ENCODE results near the gene FAM177B. TPM values are rescaled to one million over a fixed set of nuclear protein-coding genes. Genes with fewer than 3 reads are reported as not detected.

The FAM177B gene
- total and polyA plus RNA-seq, 2 experiments from 2014 or later = not detected

DNA sequence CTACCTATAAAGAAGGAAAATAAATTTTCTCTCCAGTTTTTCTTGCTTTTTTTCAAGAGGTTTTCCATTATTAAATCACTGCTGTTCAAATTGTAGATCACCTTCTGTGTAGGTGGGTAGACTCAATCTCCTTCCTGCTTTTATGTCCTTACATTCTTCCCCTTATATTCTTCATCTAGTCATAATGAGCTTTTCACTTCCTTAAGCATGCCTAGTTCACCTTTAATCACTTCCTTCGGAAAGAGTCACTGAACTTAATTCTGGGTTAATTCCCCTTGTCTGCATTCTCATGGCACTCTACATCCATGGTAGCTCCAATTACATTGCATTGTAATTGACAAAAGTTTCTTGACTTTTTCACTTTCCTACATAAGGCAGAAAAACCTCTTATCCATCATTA lies 6.1 kb upstream of the FAM177B start:
- no peak overlapping the region for H2AFZ ChIP-seq
- H4K20me1 ChIP-seq (replicated peaks; ENCODE audit: insufficient read depth) = no peaks in the 10 kb centered on the region; the same call in 1 of the 2 replicates
- H3K79me2 ChIP-seq (replicated peaks; ENCODE audit: insufficient read depth) = no peaks in the 10 kb centered on the region
- Mint-ChIP-seq H3K9me3 (no peaks in the 10 kb centered on the region), H3K4me1 (peaks cover 3% of the 10 kb centered on the region; the same call in 2 of the 3 replicates), H3K36me3 (ENCODE audit: low read depth) (peaks cover 41% of the 10 kb centered on the region; the same call in 2 of the 3 replicates), H3K4me3 (no peak overlapping the region), H3K27ac (no peak overlapping the region), H3K27me3 (ENCODE audit: insufficient read depth, low read depth, poor library complexity) (no peaks in the 10 kb centered on the region)
- H3K9me2 ChIP-seq (ENCODE audit: insufficient read depth) = no peaks in the 10 kb centered on the region
- H3K4me2 ChIP-seq = no peak overlapping the region
- H3K4me1 ChIP-seq (ENCODE audit: insufficient read depth) = peaks cover 6% of the 10 kb centered on the region; the same call in 1 of the 2 replicates
- no peaks in the 10 kb centered on the region for H3K27me3 ChIP-seq (ENCODE audit: insufficient read depth)
- no peak overlapping the region for H3K4me3 ChIP-seq
- ATAC-seq (no peak), DNase-seq (ENCODE audit: low spot score) (no peak)
- no peak overlapping the region for H3K27ac ChIP-seq (ENCODE audit: low read depth)
- H3K36me3 ChIP-seq (ENCODE audit: insufficient read depth) = peaks cover 48% of the 10 kb centered on the region; the same call in 1 of the 2 replicates
- H3F3A ChIP-seq (replicated peaks; ENCODE audit: low read depth) = no peaks in the 10 kb centered on the region
- TF ChIP-seq POLR2AphosphoS5 (IDR thresholded peaks at IDR 0.05; ENCODE audit: low read depth) (no peak), ZNF114 (CRISPR knock-in tag; IDR thresholded peaks at IDR 0.05) (no peak), CREB1 (CRISPR knock-in tag; IDR thresholded peaks at IDR 0.05; ENCODE audit: low read depth) (no peak), ZNF462 (CRISPR knock-in tag; IDR thresholded peaks at IDR 0.05) (no peak), ZNF331 (CRISPR knock-in tag; IDR thresholded peaks at IDR 0.05; ENCODE audit: low read depth) (no peak)

Measured in GM23338 (cell line).